Choroid plexus epithelial cell (primary cell): ENCODE measurements around the gene NUCKS1.
"Not testable (repeated sequence)": the region's sequence is repeated elsewhere in the genome, so short reads cannot be mapped to it uniquely, and the experiment has no call there.

Experiments
- DNase-seq: peaks from one replicate; pipeline ENCODE4 v3.0.0-alpha.2; 2010; ENCODE audit warnings: low read depth
- H3K4me3 ChIP-seq: 2 replicates; pipeline ENCODE4 v1.5.1; 2011; ENCODE audit warnings: low read depth, mild to moderate bottlenecking, control low read depth, low read length, moderate library complexity
- TF ChIP-seq, protein P1 (sequence below): conservative IDR thresholded peaks from 2 replicates; pipeline ENCODE4 v1.5.1; 2011; ENCODE audit warnings: low read depth, mild to moderate bottlenecking, control low read depth, inconsistent platforms, low read length, moderate library complexity

The NUCKS1 gene

DNA sequence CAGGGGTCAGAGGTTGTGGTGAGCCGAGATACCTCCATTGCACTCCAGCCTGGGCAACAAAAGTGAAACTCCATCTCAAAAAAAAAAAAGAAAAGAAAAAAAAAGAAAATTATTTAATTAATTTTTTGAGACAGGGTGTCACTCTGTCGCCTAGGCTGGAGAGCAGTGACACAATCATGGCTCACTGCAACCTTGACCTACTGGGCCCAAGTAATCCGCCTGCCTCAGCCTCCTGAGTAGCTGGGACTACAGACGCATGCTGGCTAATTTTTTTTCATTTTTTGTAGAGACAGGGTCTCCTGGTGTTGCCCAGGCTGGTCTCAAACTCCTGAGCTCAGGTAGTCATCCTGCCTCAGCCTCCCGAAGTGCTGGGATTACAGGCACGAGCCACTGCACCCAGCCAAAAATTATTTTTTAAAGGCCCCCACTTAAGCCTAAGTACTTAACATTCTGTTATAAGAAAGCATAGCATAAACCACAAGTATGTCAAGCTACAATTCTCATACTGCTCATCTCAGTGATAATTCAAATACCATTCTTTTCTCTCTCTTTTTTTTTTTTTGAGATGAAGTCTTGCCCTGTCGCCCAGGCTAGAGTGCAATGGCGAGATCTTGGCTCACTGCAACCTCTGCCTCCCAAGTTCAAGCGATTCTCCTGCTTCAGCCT, 19.9 kb downstream of the NUCKS1 start:
- DNase-seq: peak; percentile 47
- no peak overlapping the region for H3K4me3 ChIP-seq
- TF ChIP-seq, protein P1, sequence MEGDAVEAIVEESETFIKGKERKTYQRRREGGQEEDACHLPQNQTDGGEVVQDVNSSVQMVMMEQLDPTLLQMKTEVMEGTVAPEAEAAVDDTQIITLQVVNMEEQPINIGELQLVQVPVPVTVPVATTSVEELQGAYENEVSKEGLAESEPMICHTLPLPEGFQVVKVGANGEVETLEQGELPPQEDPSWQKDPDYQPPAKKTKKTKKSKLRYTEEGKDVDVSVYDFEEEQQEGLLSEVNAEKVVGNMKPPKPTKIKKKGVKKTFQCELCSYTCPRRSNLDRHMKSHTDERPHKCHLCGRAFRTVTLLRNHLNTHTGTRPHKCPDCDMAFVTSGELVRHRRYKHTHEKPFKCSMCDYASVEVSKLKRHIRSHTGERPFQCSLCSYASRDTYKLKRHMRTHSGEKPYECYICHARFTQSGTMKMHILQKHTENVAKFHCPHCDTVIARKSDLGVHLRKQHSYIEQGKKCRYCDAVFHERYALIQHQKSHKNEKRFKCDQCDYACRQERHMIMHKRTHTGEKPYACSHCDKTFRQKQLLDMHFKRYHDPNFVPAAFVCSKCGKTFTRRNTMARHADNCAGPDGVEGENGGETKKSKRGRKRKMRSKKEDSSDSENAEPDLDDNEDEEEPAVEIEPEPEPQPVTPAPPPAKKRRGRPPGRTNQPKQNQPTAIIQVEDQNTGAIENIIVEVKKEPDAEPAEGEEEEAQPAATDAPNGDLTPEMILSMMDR: no peak

DNA sequence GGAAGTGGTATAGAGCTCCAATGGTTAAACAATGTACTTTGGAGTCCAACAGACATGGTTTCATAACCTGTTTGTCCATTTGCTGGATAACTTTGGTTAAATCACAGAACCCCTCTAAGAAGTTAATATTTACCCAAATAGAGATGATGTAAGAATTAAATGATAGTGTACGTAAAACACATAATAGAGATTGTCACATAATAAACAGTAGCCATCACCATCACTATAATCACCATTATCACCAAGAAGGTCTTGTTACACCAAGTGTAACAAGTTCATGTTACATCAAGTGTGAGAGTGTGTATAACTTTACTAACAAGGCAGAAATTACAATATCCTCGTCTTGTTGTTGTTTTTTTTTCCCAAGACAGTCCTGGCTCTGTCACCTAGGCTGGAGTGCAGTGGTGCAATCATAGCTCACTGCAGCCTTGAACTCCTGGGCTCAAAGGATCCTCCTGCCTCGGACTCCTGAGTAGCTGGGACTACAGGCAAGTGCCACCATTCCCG, 23.3 kb downstream of the NUCKS1 start:
- DNase-seq: no peak
- TF ChIP-seq, protein P1: no peak
- H3K4me3 ChIP-seq: no peak overlapping the region

DNA sequence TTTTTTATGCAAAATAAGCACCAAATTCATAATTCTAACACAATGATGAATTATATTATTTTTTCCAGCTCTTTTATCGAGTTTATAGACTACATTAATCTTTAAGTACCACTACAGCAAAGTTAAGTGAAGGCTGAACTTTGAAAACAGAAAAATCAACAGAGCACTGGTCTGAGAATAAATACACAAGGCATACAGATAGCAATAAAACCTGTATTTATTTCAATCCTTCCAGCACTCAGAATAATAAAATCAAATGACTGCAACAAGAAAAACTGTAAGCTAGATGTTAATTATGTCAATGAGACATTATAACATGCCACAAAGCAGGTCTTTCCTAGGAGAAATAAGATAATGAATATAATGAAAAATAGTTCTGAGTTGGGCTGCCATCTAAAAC, 24.5 kb downstream of the NUCKS1 start:
- no peak for DNase-seq
- TF ChIP-seq, protein P1: no peak
- no peak overlapping the region for H3K4me3 ChIP-seq

DNA sequence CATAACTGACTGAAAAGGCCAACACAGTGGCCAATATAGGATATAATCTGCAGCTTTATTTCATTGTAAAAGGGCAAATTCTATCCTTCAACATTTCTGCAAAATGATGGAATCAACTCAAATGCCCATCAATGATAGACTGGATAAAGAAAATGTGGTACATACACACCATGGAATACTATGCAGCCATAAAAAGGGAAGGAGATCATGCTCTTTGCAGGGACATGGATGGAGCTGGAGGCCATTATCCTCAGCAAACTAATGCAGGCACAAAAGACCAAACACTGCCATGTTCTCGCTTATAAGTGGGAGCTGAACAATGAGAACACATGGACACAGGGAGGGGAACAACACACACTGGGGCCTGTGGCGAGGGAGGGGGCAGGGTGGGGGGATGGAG, 29.2 kb downstream of the NUCKS1 start:
- H3K4me3 ChIP-seq, DNase-seq: not testable (repeated sequence)

DNA sequence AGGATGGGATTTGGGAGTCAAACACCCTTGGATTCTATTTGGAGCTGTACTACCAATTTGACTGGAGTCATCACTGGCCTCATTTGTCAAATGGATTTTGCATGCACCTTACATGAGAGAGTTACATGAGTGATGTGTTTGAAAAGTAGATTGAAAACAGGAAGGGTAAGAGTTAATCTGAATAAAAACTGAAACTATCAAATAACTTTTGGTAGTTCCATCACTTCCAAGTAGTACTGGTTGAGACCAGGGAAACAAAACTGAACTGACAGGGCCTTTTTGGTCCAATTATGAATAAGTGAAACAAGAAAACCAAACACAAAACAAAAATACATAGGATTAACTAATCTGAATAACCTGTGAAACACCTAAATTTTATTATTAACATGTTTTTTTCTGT, 30.2 kb downstream of the NUCKS1 start:
- DNase-seq: no peak
- H3K4me3 ChIP-seq: no peak overlapping the region
- TF ChIP-seq, protein P1: no peak

DNA sequence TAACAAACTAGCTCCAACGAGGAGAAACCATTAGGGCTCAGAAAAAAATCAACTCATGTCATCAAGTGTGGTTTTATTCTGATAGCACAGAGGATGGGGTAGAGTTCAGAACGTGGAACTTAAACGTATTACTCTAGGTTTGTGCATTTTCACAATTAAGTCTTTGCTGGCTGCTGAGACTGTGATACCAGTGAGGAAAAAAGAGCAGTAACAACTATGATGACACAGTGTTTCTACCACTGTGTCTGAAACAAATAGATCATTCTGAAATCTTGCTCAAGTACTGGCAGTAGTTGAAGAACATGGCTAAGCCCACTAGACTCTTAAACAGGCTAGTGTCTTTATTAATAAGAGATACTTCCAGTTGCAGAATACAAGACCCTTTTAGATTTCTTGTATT, 31.0 kb downstream of the NUCKS1 start:
- no peak for DNase-seq
- TF ChIP-seq, protein P1: no peak
- no peak overlapping the region for H3K4me3 ChIP-seq

DNA sequence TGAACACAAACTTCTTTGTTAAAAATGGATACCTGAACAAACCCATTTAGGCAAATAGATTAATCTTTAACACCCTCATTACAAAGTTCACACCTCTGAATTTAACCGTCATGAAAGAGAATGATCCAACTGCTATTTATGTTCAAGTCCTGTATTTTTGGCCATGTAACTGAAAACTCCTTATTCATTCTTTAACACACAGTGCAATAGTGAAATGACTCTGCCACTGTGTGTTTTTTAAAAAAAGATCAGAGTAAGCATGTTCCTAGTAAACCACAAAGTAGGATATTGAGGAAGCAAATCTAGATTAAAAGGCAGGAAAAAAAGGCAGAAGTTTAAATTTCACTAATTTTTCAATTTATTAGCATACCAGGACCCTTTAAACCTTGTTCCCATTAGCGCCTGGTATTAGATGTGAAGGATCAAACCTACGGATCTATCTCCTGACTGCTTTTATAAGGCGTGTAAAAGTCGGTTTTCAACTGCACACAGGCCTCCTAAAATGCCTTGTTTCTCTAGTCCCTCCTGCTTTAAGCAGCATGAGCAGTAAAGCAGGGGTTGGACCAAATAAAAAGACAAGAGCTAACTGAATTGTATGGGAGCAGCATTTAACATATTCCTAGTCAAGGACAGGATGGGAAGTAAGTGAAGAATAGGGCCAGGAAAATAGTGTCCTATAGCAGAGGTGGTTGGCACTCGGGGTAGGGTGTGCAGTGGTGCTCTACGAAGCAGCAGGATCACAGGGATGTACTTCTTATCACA, 33.4 kb downstream of the NUCKS1 start:
- TF ChIP-seq, protein P1: no peak
- DNase-seq: no peak
- H3K4me3 ChIP-seq: no peak overlapping the region
